Erythroblast (primary cell): ENCODE results near the gene TMEM52B.

ENCODE experiments used
- GATA1 ChIP-seq: IDR thresholded peaks from 2 replicates; pipeline ENCODE4 v1.6.1; 2011; ENCODE audit warnings: low read depth, mild to moderate bottlenecking, control low read depth, low read length, moderate library complexity
- POLR2A ChIP-seq: IDR thresholded peaks from 2 replicates; pipeline ENCODE4 v1.6.1; 2011; ENCODE audit warnings: mild to moderate bottlenecking, low read length

GRCh38 chr12:10155966-10156365, 22.9 kb upstream of the TMEM52B start:
- TF ChIP-seq POLR2A = no peak
- TF ChIP-seq GATA1 = no peak
